GM12878 (cell line): ENCODE measurements around the gene BCAS4. TPM values are rescaled to one million over a fixed set of nuclear protein-coding genes. Genes with fewer than 3 reads are reported as not detected.

ENCODE experiments used
- ASH2L ChIP-seq: fragments of 300-600, 200-600 bp; sonication (generic); IDR thresholded peaks from 2 replicates; pipeline ENCODE4 v1.6.1; 2017; ENCODE audit warnings: low read depth, mild to moderate bottlenecking, borderline replicate concordance
- E4F1 ChIP-seq: fragments of 450-650 bp; IDR thresholded peaks from 2 replicates; pipeline ENCODE4 v1.6.1; 2018; ENCODE audit warnings: borderline replicate concordance, mild to moderate bottlenecking; ENCODE audit not compliant: partially characterized antibody
- FOXM1 ChIP-seq: IDR thresholded peaks from 2 replicates; pipeline ENCODE4 v1.6.1; 2012; ENCODE audit warnings: low read depth, mild to moderate bottlenecking, inconsistent platforms, low read length, moderate library complexity
- IKZF2 ChIP-seq, 2 experiments: fragments of 450-650 bp; IDR thresholded peaks; 2 replicates each; pipeline ENCODE4 v1.6.1; 2017; ENCODE audit warnings: mild to moderate bottlenecking in 2 of 2, moderate library complexity in 2 of 2
- PRDM15 ChIP-seq: fragments of 450-650 bp; formaldehyde crosslinking; IDR thresholded peaks from 2 replicates; pipeline ENCODE4 v1.4.0; 2020; ENCODE audit warnings: mild to moderate bottlenecking, moderate library complexity
- RAD51 ChIP-seq: fragments of 450-650 bp; IDR thresholded peaks from 2 replicates; pipeline ENCODE4 v1.6.1; 2016; ENCODE audit warnings: moderate library complexity, mild to moderate bottlenecking, inconsistent platforms
- RB1 ChIP-seq: fragments of 450-650 bp; formaldehyde crosslinking; IDR thresholded peaks from 2 replicates; pipeline ENCODE4 v1.6.1; 2017; ENCODE audit warnings: mild to moderate bottlenecking, borderline replicate concordance
- RUNX3 ChIP-seq: IDR thresholded peaks from 2 replicates; pipeline ENCODE4 v1.6.1; 2012; ENCODE audit warnings: low read length, inconsistent platforms
- SIX5 ChIP-seq: IDR thresholded peaks from 2 replicates; pipeline ENCODE4 v1.6.1; 2011; ENCODE audit warnings: mild to moderate bottlenecking, low read depth, low read length, moderate library complexity; ENCODE audit not compliant: severe bottlenecking
- YY1 ChIP-seq: IDR thresholded peaks from 2 replicates; pipeline ENCODE4 v1.6.1; 2011; ENCODE audit warnings: low read depth, mild to moderate bottlenecking, low read length
- ZBTB33 ChIP-seq: fragments of 450-650 bp; IDR thresholded peaks from 2 replicates; pipeline ENCODE4 v1.6.1; 2017; ENCODE audit warnings: mild to moderate bottlenecking
- polyA plus RNA-seq, 11 experiments: library from polyadenylated mRNA; depleted of rRNA in 4 of 11; unstranded in 6 of 11; stranded (reverse) in 5 of 11; fragments of >200 nt; fragmentation: Nextera tagmentation in 4 of 11; fragmentation: Illumina TruSeq in 1 of 11; extraction: Ambion mirVana in 4 of 11; extraction: Trizol in 1 of 11; gene quantifications; 1 replicate in 1 of 11; 2 replicates in 10 of 11; pipeline versions ENCODE4 v1.2.1 to v1.2.3, GENCODE V29; 2011 to 2016; ENCODE audit warnings: inconsistent platforms in 2 of 11, missing spikeins in 2 of 11, low read depth in 1 of 11
- total RNA-seq, 4 experiments: library from RNA; depleted of rRNA in 3 of 4; stranded (reverse); fragments of >200 nt in 3 of 4; fragmentation: Illumina TruSeq in 1 of 4; extraction: Trizol in 1 of 4; gene quantifications; 2 replicates each; pipeline versions ENCODE4 v1.2.1 to v1.2.3, GENCODE V29; 2013 to 2021

Gene BCAS4
- total and polyA plus RNA-seq, 10 of the 15 experiments (the other 5 are each of a cell fraction or from before 2014, with no cell fraction given): 14.8 to 214 (median 65.3) TPM

- TF ChIP-seq PRDM15 (CRISPR knock-in tag): no peak
- TF ChIP-seq RUNX3: peak; percentile 55
- TF ChIP-seq YY1: 0 out of 2 replicates have a peak, but pooled peaks have one; percentile 4
- TF ChIP-seq ASH2L: no peak
- no peak for TF ChIP-seq RB1
- TF ChIP-seq IKZF2 (IDR thresholded peaks at IDR 0.05): no peak
- no peak for TF ChIP-seq RAD51
- TF ChIP-seq E4F1: no peak
- no peak for TF ChIP-seq SIX5
- TF ChIP-seq FOXM1: no peak
- TF ChIP-seq ZBTB33: no peak
Measured at GRCh38 chr20:50843331-50844276, 48.7 kb downstream of the BCAS4 start (continued).
